ENCODE measurements around the gene ZBTB18. TPM values are rescaled to one million over a fixed set of nuclear protein-coding genes. Genes with fewer than 3 reads are reported as not detected.

Gene ZBTB18
- total RNA-seq, 2 donors from 2014 or later, result 15.4 to 17.9 TPM

DNA sequence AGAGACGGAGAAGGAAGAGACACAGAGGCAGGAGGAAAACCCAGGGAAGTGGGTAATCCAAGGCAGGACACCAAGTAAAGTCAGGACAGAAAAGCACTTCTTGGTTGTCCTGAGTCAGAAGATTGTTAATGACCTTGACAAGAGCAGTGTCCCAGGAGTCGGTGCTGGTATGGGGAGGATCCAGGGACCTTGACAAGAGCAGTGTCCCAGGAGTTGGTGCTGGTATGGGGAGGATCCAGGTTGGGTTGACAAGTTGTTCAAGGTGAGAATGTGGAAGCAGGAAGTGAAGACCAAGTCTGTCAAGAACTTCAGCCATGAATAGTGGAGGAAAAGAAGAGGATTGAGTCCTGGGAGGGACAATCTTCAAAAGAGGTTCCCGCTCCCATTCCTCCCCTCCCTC is 31.9 kb downstream of the ZBTB18 start:
- no peaks in the 10 kb centered on the region for H3K9me3 Mint-ChIP-seq
- TF ChIP-seq, protein P1, sequence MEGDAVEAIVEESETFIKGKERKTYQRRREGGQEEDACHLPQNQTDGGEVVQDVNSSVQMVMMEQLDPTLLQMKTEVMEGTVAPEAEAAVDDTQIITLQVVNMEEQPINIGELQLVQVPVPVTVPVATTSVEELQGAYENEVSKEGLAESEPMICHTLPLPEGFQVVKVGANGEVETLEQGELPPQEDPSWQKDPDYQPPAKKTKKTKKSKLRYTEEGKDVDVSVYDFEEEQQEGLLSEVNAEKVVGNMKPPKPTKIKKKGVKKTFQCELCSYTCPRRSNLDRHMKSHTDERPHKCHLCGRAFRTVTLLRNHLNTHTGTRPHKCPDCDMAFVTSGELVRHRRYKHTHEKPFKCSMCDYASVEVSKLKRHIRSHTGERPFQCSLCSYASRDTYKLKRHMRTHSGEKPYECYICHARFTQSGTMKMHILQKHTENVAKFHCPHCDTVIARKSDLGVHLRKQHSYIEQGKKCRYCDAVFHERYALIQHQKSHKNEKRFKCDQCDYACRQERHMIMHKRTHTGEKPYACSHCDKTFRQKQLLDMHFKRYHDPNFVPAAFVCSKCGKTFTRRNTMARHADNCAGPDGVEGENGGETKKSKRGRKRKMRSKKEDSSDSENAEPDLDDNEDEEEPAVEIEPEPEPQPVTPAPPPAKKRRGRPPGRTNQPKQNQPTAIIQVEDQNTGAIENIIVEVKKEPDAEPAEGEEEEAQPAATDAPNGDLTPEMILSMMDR (conservative IDR thresholded peaks at IDR 0.05), result no peak

DNA sequence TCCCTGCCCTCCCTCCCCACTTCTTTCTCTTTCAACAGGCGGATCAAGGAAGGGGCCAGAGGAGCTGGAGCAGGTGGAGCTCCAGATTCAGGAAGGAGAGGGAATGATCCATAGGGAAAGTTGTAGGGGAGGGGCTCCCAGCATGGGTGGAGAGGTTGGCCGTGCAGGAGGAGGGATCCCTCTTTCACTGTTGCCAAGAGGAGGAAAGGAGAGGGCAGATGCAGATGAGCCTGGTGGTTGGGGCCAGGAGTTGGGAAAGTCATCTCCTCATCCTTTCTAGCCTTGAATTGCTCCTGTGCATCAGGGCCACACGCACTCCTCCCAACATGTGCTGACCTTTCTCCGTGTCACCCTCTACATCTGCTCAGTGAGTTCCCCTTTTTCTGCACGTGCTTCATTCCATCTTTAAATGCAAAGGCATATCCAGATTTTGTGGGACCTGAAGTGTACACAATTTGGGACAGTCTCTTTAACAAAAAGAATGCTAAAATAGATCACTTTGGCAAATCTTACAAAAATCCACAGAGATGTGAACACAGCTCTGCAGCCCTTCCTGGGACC is 32.4 kb downstream of the ZBTB18 start:
- H3K9me3 ChIP-seq (ENCODE audit: control insufficient read depth, low read length), result no peaks in the 10 kb centered on the region
- 82 to 97% methylated on average over 3 to 5 of the region's 5 CpGs for WGBS, 2 experiments (ENCODE audit: insufficient coverage in 1 of 2, insufficient read length in 1 of 2)

More for the DNA sequence above, 31.9 kb downstream of the ZBTB18 start:
- H3K9ac ChIP-seq (ENCODE audit: extremely low read depth, low read length, poor library complexity, severe bottlenecking), result no peak overlapping the region
- H3K36me3 Mint-ChIP-seq (ENCODE audit: low read depth), result no peaks in the 10 kb centered on the region
- H3K27me3 Mint-ChIP-seq (ENCODE audit: insufficient read depth), result peaks cover 18% of the 10 kb centered on the region
- 90 to 95% methylated on average over 2 of the region's 3 CpGs for WGBS, 2 experiments (ENCODE audit: insufficient coverage in 1 of 2, insufficient read length in 1 of 2)
- no peaks in the 10 kb centered on the region for H3K9me3 ChIP-seq (ENCODE audit: control insufficient read depth, low read length)
- H3K27ac ChIP-seq (ENCODE audit: low read depth, low read length), result no peak overlapping the region
- no peaks in the 10 kb centered on the region for H3K27me3 ChIP-seq (ENCODE audit: control insufficient read depth, insufficient read depth, low read length, poor library complexity, severe bottlenecking)
- DNase-seq, result peak; percentile 26
- H3K4me3 Mint-ChIP-seq, result no peak overlapping the region
- no peaks in the 10 kb centered on the region for H3K36me3 ChIP-seq (ENCODE audit: control insufficient read depth, insufficient read depth, low read length)
- H3K27ac Mint-ChIP-seq, result no peak overlapping the region
- H3K4me1 ChIP-seq (ENCODE audit: control insufficient read depth, insufficient read depth, low read length), result peaks cover 3% of the 10 kb centered on the region
- peaks cover 14% of the 10 kb centered on the region for H3K4me1 Mint-ChIP-seq
- H3K4me3 ChIP-seq (ENCODE audit: low read length), result no peak overlapping the region

DNA sequence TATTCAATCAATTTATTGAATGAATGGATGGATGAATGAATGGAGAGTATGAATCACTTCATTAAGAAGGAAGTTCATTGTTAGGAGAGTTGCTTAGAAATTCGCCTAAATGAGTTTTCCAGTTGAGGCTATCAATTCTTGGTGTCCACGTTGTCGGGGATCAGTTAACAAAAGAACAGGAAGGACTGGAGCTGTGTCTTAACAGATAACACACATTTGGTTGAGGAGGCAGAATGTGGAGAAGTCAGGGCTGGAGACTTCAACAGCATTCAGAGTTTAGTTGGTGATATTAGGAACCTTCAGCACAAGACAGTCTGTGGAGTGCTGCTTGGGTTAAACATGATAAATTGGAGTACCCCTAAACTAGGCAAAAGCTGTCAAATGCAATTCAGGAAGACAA is 33.7 kb downstream of the ZBTB18 start:
- peak; percentile 10 for DNase-seq
- Histone ChIP-seq H3K27ac (ENCODE audit: low read depth, low read length) (no peak overlapping the region), H3K9ac (ENCODE audit: extremely low read depth, low read length, poor library complexity, severe bottlenecking) (no peak overlapping the region), H3K9me3 (ENCODE audit: control insufficient read depth, low read length) (no peaks in the 10 kb centered on the region), H3K27me3 (ENCODE audit: control insufficient read depth, insufficient read depth, low read length, poor library complexity, severe bottlenecking) (no peaks in the 10 kb centered on the region), H3K4me1 (ENCODE audit: control insufficient read depth, insufficient read depth, low read length) (peaks cover 3% of the 10 kb centered on the region), H3K4me3 (ENCODE audit: low read length) (no peak overlapping the region), H3K36me3 (ENCODE audit: control insufficient read depth, insufficient read depth, low read length) (no peaks in the 10 kb centered on the region)
- no peaks in the 10 kb centered on the region for H3K9me3 Mint-ChIP-seq
- 75 to 79% methylated on average over 3 of the region's 3 CpGs for WGBS, 2 experiments (ENCODE audit: insufficient coverage in 1 of 2, insufficient read length in 1 of 2)
- H3K27ac Mint-ChIP-seq, result no peak overlapping the region
- TF ChIP-seq, protein P1 (conservative IDR thresholded peaks at IDR 0.05), result no peak
- H3K4me1 Mint-ChIP-seq, result peaks cover 20% of the 10 kb centered on the region
- no peak overlapping the region for H3K4me3 Mint-ChIP-seq
- no peaks in the 10 kb centered on the region for H3K36me3 Mint-ChIP-seq (ENCODE audit: low read depth)
- H3K27me3 Mint-ChIP-seq (ENCODE audit: insufficient read depth), result peaks cover 18% of the 10 kb centered on the region

More for the DNA sequence above, 32.4 kb downstream of the ZBTB18 start:
- H3K4me1 ChIP-seq (ENCODE audit: control insufficient read depth, insufficient read depth, low read length), result peaks cover 3% of the 10 kb centered on the region
- no peak overlapping the region for H3K4me3 ChIP-seq (ENCODE audit: low read length)
- no peaks in the 10 kb centered on the region for H3K36me3 Mint-ChIP-seq (ENCODE audit: low read depth)
- H3K27me3 Mint-ChIP-seq (ENCODE audit: insufficient read depth), result peaks cover 18% of the 10 kb centered on the region
- no peak overlapping the region for H3K27ac ChIP-seq (ENCODE audit: low read depth, low read length)
- H3K27ac Mint-ChIP-seq, result no peak overlapping the region
- H3K4me1 Mint-ChIP-seq, result peaks cover 17% of the 10 kb centered on the region
- H3K36me3 ChIP-seq (ENCODE audit: control insufficient read depth, insufficient read depth, low read length), result no peaks in the 10 kb centered on the region
- no peak overlapping the region for H3K4me3 Mint-ChIP-seq
- H3K9ac ChIP-seq (ENCODE audit: extremely low read depth, low read length, poor library complexity, severe bottlenecking), result no peak overlapping the region
- DNase-seq, result peak; percentile 48
- H3K9me3 Mint-ChIP-seq, result no peaks in the 10 kb centered on the region
- TF ChIP-seq, protein P1 (conservative IDR thresholded peaks at IDR 0.05), result no peak
- H3K27me3 ChIP-seq (ENCODE audit: control insufficient read depth, insufficient read depth, low read length, poor library complexity, severe bottlenecking), result no peaks in the 10 kb centered on the region
